ENCODE results near the gene NPTXR. TPM values are rescaled to one million over a fixed set of nuclear protein-coding genes. Genes with fewer than 3 reads are reported as not detected.
A peak's percentile ranks its signal among the peaks of the same experiment; 100 is the strongest.

The NPTXR gene
- total RNA-seq, 4 donors from 2014 or later: 3.6 to 8.7 (median 4.4) TPM

- no peaks in the 10 kb centered on the region for H3K36me3 ChIP-seq
- H3K9me3 ChIP-seq: no peaks in the 10 kb centered on the region
- DNase-seq: no peak
- intact Hi-C loops (cut with DNase I): no loop called here
- H3K4me1 ChIP-seq: peaks cover 5 to 13% of the 10 kb centered on the region in 2 donors
- no peak overlapping the region for H3K27ac ChIP-seq
- TF ChIP-seq CTCF (IDR thresholded peaks at IDR 0.05) (no peak), POLR2A (IDR thresholded peaks at IDR 0.05) (no peak)
- no peaks in the 10 kb centered on the region for H3K27me3 ChIP-seq
- 74% methylated on average over 15 to 17 of the region's 17 CpGs for WGBS, 2 donors
- no peak overlapping the region for H3K4me3 ChIP-seq (replicated peaks in 1 of 3)
Observed at GRCh38 chr22:38845004-38845740, 1.3 kb upstream of the NPTXR start.

- H3K27me3 ChIP-seq: no peaks in the 10 kb centered on the region
- TF ChIP-seq CTCF (IDR thresholded peaks at IDR 0.05): no peak
- TF ChIP-seq POLR2A (IDR thresholded peaks at IDR 0.05): no peak
- intact Hi-C loops (cut with DNase I): loop anchor here (5.0 kb wide), 1 partner anchor 62 kb away; no protein-coding TSS in a partner anchor
- 36 to 54% methylated on average over 10 to 19 of the region's 22 CpGs for WGBS, 2 donors
- H3K27ac ChIP-seq: no peak overlapping the region
- DNase-seq: no peak
- no peaks in the 10 kb centered on the region for H3K36me3 ChIP-seq
- H3K9me3 ChIP-seq: no peaks in the 10 kb centered on the region
- peaks cover 5 to 13% of the 10 kb centered on the region in 2 donors for H3K4me1 ChIP-seq
- H3K4me3 ChIP-seq (replicated peaks in 1 of 3): no peak overlapping the region
Observed at GRCh38 chr22:38844315-38845003, 631 bp upstream of the NPTXR start.

DNA sequence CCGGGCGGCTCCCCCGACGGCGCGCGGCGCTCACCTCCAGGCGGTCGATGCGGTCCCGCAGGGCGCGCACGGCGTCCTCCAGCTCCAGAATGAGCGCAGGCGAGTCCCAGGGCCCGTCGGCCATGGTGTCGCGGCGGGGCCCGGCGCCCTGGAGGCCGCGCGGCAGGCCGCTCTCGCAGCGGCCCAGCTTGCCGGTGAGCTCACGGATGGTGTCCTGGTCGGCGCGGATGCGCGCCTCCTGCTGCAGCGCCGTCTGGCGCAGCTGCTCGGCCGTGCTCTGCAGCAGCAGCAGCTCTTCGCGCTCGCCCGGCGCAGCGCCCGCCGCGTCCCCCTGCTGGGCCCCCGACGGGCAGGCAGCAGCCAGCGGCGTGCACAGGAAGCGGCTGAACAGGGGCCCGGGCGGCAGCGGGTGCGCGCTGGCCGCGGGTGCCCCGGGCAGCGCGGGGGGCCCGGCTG, 599 bp downstream of the NPTXR start:
- peak overlapping the region in 1 of 3 donors; percentile 38 for H3K4me3 ChIP-seq (replicated peaks in 1 of 3)
- peak overlapping the region in 1 of 3 donors; percentile 30 for H3K27ac ChIP-seq
- peak; percentile 60 to 61 for DNase-seq
- no CpG with 5 or more reads among the region's 68 CpGs for WGBS, 2 donors
- TF ChIP-seq POLR2A (IDR thresholded peaks at IDR 0.05): no peak
- peak in 3 of 6 experiments; percentile 33 to 39 (median 39) for TF ChIP-seq CTCF (IDR thresholded peaks at IDR 0.05)
- no peaks in the 10 kb centered on the region for H3K9me3 ChIP-seq
- H3K4me1 ChIP-seq: peaks cover 5 to 13% of the 10 kb centered on the region in 2 donors
- no peaks in the 10 kb centered on the region for H3K27me3 ChIP-seq
- H3K36me3 ChIP-seq: no peaks in the 10 kb centered on the region
- intact Hi-C loops (cut with DNase I): loop anchor here (5.0 kb wide), 1 partner anchor 61 kb away; no protein-coding TSS in a partner anchor

- no peaks in the 10 kb centered on the region for H3K27me3 ChIP-seq
- H3K9me3 ChIP-seq: no peaks in the 10 kb centered on the region
- intact Hi-C loops (cut with DNase I): loop anchor here (5.0 kb wide), 1 partner anchor 60 kb away; no protein-coding TSS in a partner anchor
- no peak for DNase-seq
- peak overlapping the region in 1 of 3 donors; percentile 38 for H3K4me3 ChIP-seq (replicated peaks in 1 of 3)
- H3K36me3 ChIP-seq: no peaks in the 10 kb centered on the region
- peaks cover 5 to 13% of the 10 kb centered on the region in 2 donors for H3K4me1 ChIP-seq
- H3K27ac ChIP-seq: peak overlapping the region in 1 of 3 donors; percentile 30
- WGBS, 2 donors: 32 to 33% methylated on average over 24 of the region's 34 CpGs
- TF ChIP-seq POLR2A (IDR thresholded peaks at IDR 0.05) (no peak), CTCF (IDR thresholded peaks at IDR 0.05) (no peak)
Observed at GRCh38 chr22:38842512-38843200, 1.2 kb downstream of the NPTXR start.

Measured in thyroid gland (tissue), 4 donors.